K562 (cell line): Measurements from ENCODE around the gene GATA2. TPM values are rescaled to one million over a fixed set of nuclear protein-coding genes. Genes with fewer than 3 reads are reported as not detected.
A peak's percentile ranks its signal among the peaks of the same experiment; 100 is the strongest.

Experiments used
- ATAC-seq: fragments of 200-7000 bp; cut with Tn5 transposase; 3 replicates; pipeline ENCODE4 v1.9.1; 2020; ENCODE audit warnings: moderate library complexity
- BruUV-seq: library from RNA; stranded (reverse); fragments of 400-500 nt; replicated peaks from 2 replicates; lab custom pipeline; 2021; lab: Mats Ljungman, UMichigan
- CTCF ChIA-PET: fragments of 300-600 bp; formaldehyde crosslinking; extraction: SDS; loops from one replicate; lab custom pipeline; 2021; ENCODE audit warnings: low intra/inter-chr PET ratio; lab: Yijun Ruan, JAX
- POLR2A ChIA-PET: fragments of 300-600, 350-650 bp; sonication (Branson Sonifier 250); formaldehyde crosslinking; extraction: SDS; loops from one replicate; lab custom pipeline; 2021; ENCODE audit warnings: antibody characterized with exemption, inconsistent platforms; lab: Yijun Ruan, JAX
- DNase-seq, 4 experiments: peaks; one replicate each; pipeline versions ENCODE4 v3.0.0 to v3.0.0-alpha.2; 2011 to 2018; ENCODE audit warnings: low spot score in 3 of 4, mixed read lengths in 3 of 4; ENCODE audit errors: extremely low read depth in 1 of 4
- FAIRE-seq: peaks from 2 replicates; lab custom pipeline; 2011; peaks lifted over from hg19 to GRCh38; lab: Jason Lieb, UNC
- H2AFZ ChIP-seq: 2 replicates; pipeline ENCODE4 v1.6.0; 2011; ENCODE audit warnings: low read depth, low read length, control low read depth, inconsistent platforms
- H3K27ac ChIP-seq: fragments of 200-600 bp; 3 replicates; pipeline ENCODE4 v1.8.0; 2011; ENCODE audit warnings: low read depth, mild to moderate bottlenecking, control low read depth, inconsistent platforms, low read length, moderate library complexity, mixed read lengths; ENCODE audit errors: extremely low read depth
- H3K27me3 ChIP-seq, 2 experiments: fragments of 300-600 bp in 1 of 2; 2 replicates in 1 of 2; 3 replicates in 1 of 2; pipeline versions ENCODE4 v1.6.0 to v1.8.0; 2011; ENCODE audit warnings: inconsistent platforms in 2 of 2, low read length in 2 of 2, mild to moderate bottlenecking in 1 of 2, mixed read lengths in 1 of 2, moderate library complexity in 1 of 2; ENCODE audit not compliant: control insufficient read depth in 2 of 2, insufficient read depth in 2 of 2
- H3K36me3 ChIP-seq: fragments of 300-600 bp; 3 replicates; pipeline ENCODE4 v1.8.0; 2011; ENCODE audit warnings: mild to moderate bottlenecking, low read length, inconsistent platforms; ENCODE audit not compliant: control insufficient read depth, insufficient read depth
- H3K4me1 ChIP-seq, 2 experiments: fragments of 200-600 bp in 1 of 2; replicated peaks in 1 of 2; 2 replicates in 1 of 2; 3 replicates in 1 of 2; pipeline versions ENCODE4 v1.5.1 to v1.8.0; 2011; ENCODE audit warnings: inconsistent platforms in 2 of 2, low read length in 2 of 2, mild to moderate bottlenecking in 1 of 2, mixed read lengths in 1 of 2, moderate library complexity in 1 of 2; ENCODE audit not compliant: control insufficient read depth in 2 of 2, insufficient read depth in 2 of 2
- H3K4me2 ChIP-seq: 2 replicates; pipeline ENCODE4 v1.6.1; 2011; ENCODE audit warnings: low read length, control low read depth, inconsistent platforms, mixed read lengths; ENCODE audit not compliant: insufficient read depth
- H3K4me3 ChIP-seq: fragments of 200-600 bp; sonication (generic), shearing (Covaris generic); 2 replicates; pipeline ENCODE4 v1.5.1; 2016; ENCODE audit warnings: control low read depth, inconsistent platforms
- H3K79me2 ChIP-seq: fragments of 200-600 bp; 3 replicates; pipeline ENCODE4 v1.8.0; 2011; ENCODE audit warnings: low read length, inconsistent platforms; ENCODE audit not compliant: control insufficient read depth, insufficient read depth
- H3K9ac ChIP-seq, 2 experiments: 2 replicates each; pipeline versions ENCODE4 v1.6.0 to v1.6.1; 2011; ENCODE audit warnings: low read depth in 2 of 2, low read length in 2 of 2, control low read depth in 1 of 2, inconsistent platforms in 1 of 2, mild to moderate bottlenecking in 1 of 2, mixed read lengths in 1 of 2; ENCODE audit not compliant: insufficient read depth in 1 of 2
- H3K9me1 ChIP-seq: one replicate; pipeline ENCODE4 v1.6.0; 2011; ENCODE audit warnings: inconsistent platforms, mild to moderate bottlenecking, low read length, moderate library complexity; ENCODE audit not compliant: control insufficient read depth, insufficient read depth
- H3K9me3 ChIP-seq: replicated peaks from 2 replicates; pipeline ENCODE4 v1.5.1; 2011; ENCODE audit warnings: low read depth, low read length, inconsistent platforms; ENCODE audit not compliant: control insufficient read depth, insufficient read depth
- H4K20me1 ChIP-seq: replicated peaks from 2 replicates; pipeline ENCODE4 v1.6.1; 2011; ENCODE audit warnings: low read length, inconsistent platforms, mixed read lengths; ENCODE audit not compliant: control insufficient read depth, insufficient read depth
- JUND ChIP-seq, 2 experiments: IDR thresholded peaks; 2 replicates in 1 of 2; 3 replicates in 1 of 2; pipeline ENCODE4 v1.6.1; 2011; ENCODE audit warnings: borderline replicate concordance in 2 of 2, low read depth in 2 of 2, low read length in 2 of 2, improper control_type of control experiment in 1 of 2, missing biosample characterization in 1 of 2, missing genetic modification characterization in 1 of 2, missing genetic modification reagents in 1 of 2
- KAT7 ChIP-seq: sonication (generic); formaldehyde crosslinking; IDR thresholded peaks from 2 replicates; pipeline ENCODE4 v1.8.0; 2022; ENCODE audit warnings: missing genetic modification reagents, mild to moderate bottlenecking, borderline replicate concordance
- KDM1A ChIP-seq, 2 experiments: fragments of 450-650 bp; IDR thresholded peaks; 2 replicates each; pipeline ENCODE4 v1.6.1; 2016; ENCODE audit warnings: mild to moderate bottlenecking in 2 of 2
- MTA1 ChIP-seq: fragments of 450-650 bp; IDR thresholded peaks from 2 replicates; pipeline ENCODE4 v1.6.1; 2017; ENCODE audit warnings: borderline replicate concordance
- RNF2 ChIP-seq: sonication (generic); IDR thresholded peaks from 2 replicates; pipeline ENCODE4 v1.6.1; 2016
- SREBF2 ChIP-seq: sonication (generic); formaldehyde crosslinking; IDR thresholded peaks from 2 replicates; pipeline ENCODE4 v1.4.0; 2020; ENCODE audit warnings: mild to moderate bottlenecking, missing genetic modification reagents
- TAL1 ChIP-seq: fragments of 450-650 bp; IDR thresholded peaks from 2 replicates; pipeline ENCODE4 v1.6.1; 2016; ENCODE audit warnings: mild to moderate bottlenecking
- TFAM ChIP-seq: fragments of 250-450 bp; sonication (Bioruptor Pico); conservative IDR thresholded peaks from 2 replicates; pipeline ENCODE4 v1.5.0; 2021; ENCODE audit warnings: mild to moderate bottlenecking, moderate library complexity
- TSHZ1 ChIP-seq: fragments of 250-450 bp; sonication (Bioruptor Pico); IDR thresholded peaks from 2 replicates; pipeline ENCODE4 v1.4.0; 2020; ENCODE audit warnings: mild to moderate bottlenecking, moderate library complexity
- ZNF224 ChIP-seq: sonication (generic); formaldehyde crosslinking; IDR thresholded peaks from 2 replicates; pipeline ENCODE4 v1.8.0; 2022; ENCODE audit warnings: mild to moderate bottlenecking, missing genetic modification reagents
- WGBS: fragments of 100-300 bp; shearing (Covaris generic); methylation state at CpG from one replicate; pipeline ENCODE4 v1.1.6; 2016; ENCODE audit warnings: low coverage, mixed read lengths; ENCODE audit not compliant: insufficient coverage; ENCODE audit errors: missing lambda C conversion rate; 5-methylcytosine and 5-hydroxymethylcytosine counted together
- in situ Hi-C: fragments of 300-500 bp; cut with MboI; formaldehyde crosslinking; loops from 4 replicates; pipeline ENCODE4 v1.15.0; 2018; ENCODE audit warnings: inconsistent platforms, mixed read lengths
- intact Hi-C: fragments of 100-400 bp; cut with micrococcal nuclease; formaldehyde crosslinking; loops from 2 replicates; pipeline ENCODE4 v1.14.2; 2022
- polyA plus RNA-seq, 8 experiments: library from polyadenylated mRNA; depleted of rRNA in 4 of 8; stranded (reverse) in 5 of 8; unstranded in 3 of 8; fragments of >200 nt; fragmentation: Nextera tagmentation in 2 of 8; fragmentation: Illumina TruSeq in 1 of 8; extraction: Ambion mirVana in 2 of 8; extraction: Trizol in 1 of 8; gene quantifications; 2 replicates each; pipeline versions ENCODE4 v1.2.1 to v1.2.3, GENCODE V29; 2011 to 2014; ENCODE audit warnings: inconsistent platforms in 1 of 8, missing spikeins in 1 of 8
- total RNA-seq, 7 experiments: library from RNA; depleted of rRNA in 6 of 7; stranded (reverse); fragments of >200 nt in 6 of 7; fragmentation: Illumina TruSeq in 2 of 7; extraction: Trizol in 2 of 7; gene quantifications; 2 replicates each; pipeline versions ENCODE4 v1.2.1 to v1.2.3, GENCODE V29; 2011 to 2021; ENCODE audit warnings: low replicate concordance in 1 of 7
- TF ChIP-seq, protein P1 (sequence below), 2 experiments: fragments of 450-650 bp; IDR thresholded peaks; 2 replicates each; pipeline ENCODE4 v1.6.1; 2018; ENCODE audit warnings: mild to moderate bottlenecking in 2 of 2, low read depth in 1 of 2; ENCODE audit not compliant: partially characterized antibody in 2 of 2

Gene GATA2
- total and polyA plus RNA-seq, 9 of the 15 experiments (the other 6 are each of a cell fraction or from before 2014, with no cell fraction given), result 8.5 to 218 (median 50.8) TPM

GRCh38 chr3:128456776-128457715 lies 36.0 kb downstream of the GATA2 start:
- Histone ChIP-seq H3K9me3 (no peaks in the 10 kb centered on the region), H2AFZ (no peak overlapping the region), H3K9ac (peak overlapping the region in 1 of 2 experiments; percentile 56; a peak in 1 of 4 replicates), H4K20me1 (no peaks in the 10 kb centered on the region), H3K79me2 (no peaks in the 10 kb centered on the region), H3K9me1 (no peaks in the 10 kb centered on the region), H3K36me3 (no peaks in the 10 kb centered on the region), H3K4me2 (no peak overlapping the region), H3K4me3 (no peak overlapping the region), H3K4me1 (peaks cover 6 to 50% of the 10 kb centered on the region in 2 experiments; a peak in 3 of 5 replicates), H3K27me3 (no peaks in the 10 kb centered on the region; a peak in 2 of 5 replicates), H3K27ac (no peak overlapping the region)
- ChIA-PET CTCF (no interaction called here), POLR2A (interaction anchor here (0.6 to 1.6 kb wide), 3 partner anchors 17 to 73 kb away, joined by 3 read pairs; no protein-coding TSS in a partner anchor)
- WGBS, result 20% methylated on average over 9 of the region's 27 CpGs
- DNase-seq, result peak; percentile 40 to 87 (median 68)
- peak; percentile 16; the same call in 1 of the 3 replicates for ATAC-seq
- BruUV-seq, result no TSS peak
- in situ Hi-C loops, result no loop called here
- intact Hi-C loops, result no loop called here
- FAIRE-seq, result no peak
- TF ChIP-seq KDM1A (IDR thresholded peaks at IDR 0.05) (peak; percentile 65 to 76; a peak in 3 of 4 replicates), MTA1 (no peak), SREBF2 (CRISPR knock-in tag) (no peak), KAT7 (no peak), ZNF224 (CRISPR knock-in tag) (no peak), TSHZ1 (CRISPR knock-in tag) (no peak), RNF2 (no peak), JUND (IDR thresholded peaks at IDR 0.05; ENCODE audit: borderline replicate concordance, low read depth, low read length) (no peak), JUND (tag; IDR thresholded peaks at IDR 0.05; ENCODE audit: borderline replicate concordance, low read depth, low read length) (no peak), TFAM (CRISPR knock-in tag) (no peak), TAL1 (peak; percentile 34)
- TF ChIP-seq, protein P1, sequence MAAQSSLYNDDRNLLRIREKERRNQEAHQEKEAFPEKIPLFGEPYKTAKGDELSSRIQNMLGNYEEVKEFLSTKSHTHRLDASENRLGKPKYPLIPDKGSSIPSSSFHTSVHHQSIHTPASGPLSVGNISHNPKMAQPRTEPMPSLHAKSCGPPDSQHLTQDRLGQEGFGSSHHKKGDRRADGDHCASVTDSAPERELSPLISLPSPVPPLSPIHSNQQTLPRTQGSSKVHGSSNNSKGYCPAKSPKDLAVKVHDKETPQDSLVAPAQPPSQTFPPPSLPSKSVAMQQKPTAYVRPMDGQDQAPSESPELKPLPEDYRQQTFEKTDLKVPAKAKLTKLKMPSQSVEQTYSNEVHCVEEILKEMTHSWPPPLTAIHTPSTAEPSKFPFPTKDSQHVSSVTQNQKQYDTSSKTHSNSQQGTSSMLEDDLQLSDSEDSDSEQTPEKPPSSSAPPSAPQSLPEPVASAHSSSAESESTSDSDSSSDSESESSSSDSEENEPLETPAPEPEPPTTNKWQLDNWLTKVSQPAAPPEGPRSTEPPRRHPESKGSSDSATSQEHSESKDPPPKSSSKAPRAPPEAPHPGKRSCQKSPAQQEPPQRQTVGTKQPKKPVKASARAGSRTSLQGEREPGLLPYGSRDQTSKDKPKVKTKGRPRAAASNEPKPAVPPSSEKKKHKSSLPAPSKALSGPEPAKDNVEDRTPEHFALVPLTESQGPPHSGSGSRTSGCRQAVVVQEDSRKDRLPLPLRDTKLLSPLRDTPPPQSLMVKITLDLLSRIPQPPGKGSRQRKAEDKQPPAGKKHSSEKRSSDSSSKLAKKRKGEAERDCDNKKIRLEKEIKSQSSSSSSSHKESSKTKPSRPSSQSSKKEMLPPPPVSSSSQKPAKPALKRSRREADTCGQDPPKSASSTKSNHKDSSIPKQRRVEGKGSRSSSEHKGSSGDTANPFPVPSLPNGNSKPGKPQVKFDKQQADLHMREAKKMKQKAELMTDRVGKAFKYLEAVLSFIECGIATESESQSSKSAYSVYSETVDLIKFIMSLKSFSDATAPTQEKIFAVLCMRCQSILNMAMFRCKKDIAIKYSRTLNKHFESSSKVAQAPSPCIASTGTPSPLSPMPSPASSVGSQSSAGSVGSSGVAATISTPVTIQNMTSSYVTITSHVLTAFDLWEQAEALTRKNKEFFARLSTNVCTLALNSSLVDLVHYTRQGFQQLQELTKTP (IDR thresholded peaks at IDR 0.05; ENCODE audit: low read depth in 1 of 2, partially characterized antibody in 2 of 2), result no peak
